HepG2 (cell line): ENCODE measurements around the gene MXRA7. TPM values are rescaled to one million over a fixed set of nuclear protein-coding genes. Genes with fewer than 3 reads are reported as not detected.

Experiments
- ARHGAP35 ChIP-seq: sonication (generic); formaldehyde crosslinking; IDR thresholded peaks from 2 replicates; pipeline ENCODE4 v1.9.0; 2022; ENCODE audit warnings: mild to moderate bottlenecking, inconsistent platforms, moderate library complexity, missing genetic modification reagents, borderline replicate concordance
- ARNT ChIP-seq: fragments of 450-650 bp; IDR thresholded peaks from 2 replicates; pipeline ENCODE4 v1.6.1; 2017
- CCDC6 ChIP-seq: sonication (generic); formaldehyde crosslinking; IDR thresholded peaks from 2 replicates; pipeline ENCODE4 v1.8.1; 2022; ENCODE audit warnings: mild to moderate bottlenecking, missing genetic modification reagents, moderate library complexity
- DRAP1 ChIP-seq: IDR thresholded peaks from 2 replicates; pipeline ENCODE4 v1.6.1; 2016; ENCODE audit warnings: missing genetic modification reagents, missing compliant biosample characterization
- FOXO4 ChIP-seq: sonication (generic); formaldehyde crosslinking; conservative IDR thresholded peaks from 2 replicates; pipeline ENCODE4 v1.8.1; 2023; ENCODE audit warnings: missing genetic modification reagents
- GMEB1 ChIP-seq: sonication (generic); formaldehyde crosslinking; IDR thresholded peaks from 2 replicates; pipeline ENCODE4 v1.5.1; 2020; ENCODE audit warnings: missing genetic modification reagents, mild to moderate bottlenecking, borderline replicate concordance
- HDAC6 ChIP-seq: fragments of 200-600 bp; sonication (generic); IDR thresholded peaks from 2 replicates; pipeline ENCODE4 v1.7.0; 2017; ENCODE audit warnings: mild to moderate bottlenecking, antibody characterized with exemption, low read length, low read depth
- HINFP ChIP-seq: sonication (generic); formaldehyde crosslinking; IDR thresholded peaks from 2 replicates; pipeline ENCODE4 v1.4.0; 2020; ENCODE audit warnings: low read depth, mild to moderate bottlenecking, missing genetic modification reagents
- MXD4 ChIP-seq: IDR thresholded peaks from 2 replicates; pipeline ENCODE4 v1.6.1; 2016; ENCODE audit warnings: mild to moderate bottlenecking, missing biosample characterization, missing genetic modification reagents
- NFYB ChIP-seq: sonication (generic); formaldehyde crosslinking; IDR thresholded peaks from 2 replicates; pipeline ENCODE4 v1.4.0; 2020; ENCODE audit warnings: missing genetic modification reagents
- NR2F6 ChIP-seq, 2 experiments: IDR thresholded peaks; 2 replicates each; pipeline ENCODE4 v1.6.1; 2016; ENCODE audit warnings: antibody characterized with exemption in 1 of 2, mild to moderate bottlenecking in 1 of 2
- POLR2AphosphoS2 ChIP-seq: IDR thresholded peaks from 2 replicates; pipeline ENCODE4 v1.6.1; 2011; ENCODE audit warnings: low read depth, low read length, improper control_type of control experiment
- PRMT3 ChIP-seq: sonication (generic); formaldehyde crosslinking; IDR thresholded peaks from 2 replicates; pipeline ENCODE4 v1.8.1; 2022; ENCODE audit warnings: low read depth, mild to moderate bottlenecking, moderate library complexity, missing genetic modification reagents, borderline replicate concordance
- RBFOX2 ChIP-seq: fragments of 200-400 bp; formaldehyde crosslinking; IDR thresholded peaks from 2 replicates; pipeline ENCODE4 v1.6.1; 2017; ENCODE audit warnings: low read depth, mild to moderate bottlenecking, low read length
- SAFB2 ChIP-seq: sonication (generic); formaldehyde crosslinking; IDR thresholded peaks from 2 replicates; pipeline ENCODE4 v1.5.1; 2020; ENCODE audit warnings: missing genetic modification reagents, low read depth, mild to moderate bottlenecking, borderline replicate concordance
- SP1 ChIP-seq, 2 experiments: fragments of 450-650 bp in 1 of 2; sonication (generic) in 1 of 2; formaldehyde crosslinking in 1 of 2; IDR thresholded peaks; 2 replicates each; pipeline versions ENCODE4 v1.4.0 to v1.6.1; 2016 to 2020; ENCODE audit warnings: missing genetic modification reagents in 1 of 2
- THAP7 ChIP-seq: sonication (generic); formaldehyde crosslinking; IDR thresholded peaks from 2 replicates; pipeline ENCODE4 v1.8.1; 2023; ENCODE audit warnings: mild to moderate bottlenecking, missing genetic modification reagents
- ZBTB26 ChIP-seq: IDR thresholded peaks from 2 replicates; pipeline ENCODE4 v1.6.1; 2016; ENCODE audit warnings: missing compliant biosample characterization, missing genetic modification reagents, borderline replicate concordance
- ZNF121 ChIP-seq: sonication (generic); formaldehyde crosslinking; IDR thresholded peaks from 2 replicates; pipeline ENCODE4 v1.5.0; 2020; ENCODE audit warnings: mild to moderate bottlenecking, missing genetic modification reagents
- ZNF138 ChIP-seq: sonication (generic); formaldehyde crosslinking; IDR thresholded peaks from 2 replicates; pipeline ENCODE4 v1.5.0; 2020; ENCODE audit warnings: mild to moderate bottlenecking, low read depth, missing genetic modification reagents
- ZNF496 ChIP-seq: sonication (generic); formaldehyde crosslinking; IDR thresholded peaks from 2 replicates; pipeline ENCODE4 v1.8.1; 2023; ENCODE audit warnings: mild to moderate bottlenecking, moderate library complexity, missing genetic modification reagents; ENCODE audit not compliant: insufficient replicate concordance
- ZNF615 ChIP-seq: sonication (generic); formaldehyde crosslinking; IDR thresholded peaks from 2 replicates; pipeline ENCODE4 v1.5.0; 2020; ENCODE audit warnings: mild to moderate bottlenecking, missing genetic modification reagents, borderline replicate concordance
- polyA plus RNA-seq, 8 experiments: library from polyadenylated mRNA; depleted of rRNA in 3 of 8; stranded (reverse) in 7 of 8; unstranded in 1 of 8; fragments of >200 nt; fragmentation: Illumina TruSeq in 4 of 8; extraction: Trizol in 4 of 8; gene quantifications; 2 replicates each; pipeline versions ENCODE4 v1.2.1 to v1.2.3, GENCODE V29; 2011 to 2016; ENCODE audit warnings: low read depth in 4 of 8, missing spikeins in 1 of 8, mixed read lengths in 1 of 8; ENCODE audit not compliant: insufficient read depth in 1 of 8
- total RNA-seq, 5 experiments: library from RNA; depleted of rRNA; stranded (reverse); fragments of >200 nt; fragmentation: Illumina TruSeq; extraction: Trizol; gene quantifications; 2 replicates each; pipeline ENCODE4 v1.2.3, GENCODE V29; 2016; ENCODE audit warnings: low read depth in 1 of 5

MXRA7 gene
- total and polyA plus RNA-seq, 2 of the 13 experiments (the other 11 are each of a cell fraction or from before 2014, with no cell fraction given), result 44.8 to 112 TPM

- TF ChIP-seq DRAP1 (CRISPR knock-in tag) (no peak), RBFOX2 (no peak), ZNF496 (CRISPR knock-in tag) (no peak), POLR2AphosphoS2 (no peak), PRMT3 (CRISPR knock-in tag) (no peak), HINFP (CRISPR knock-in tag) (no peak), NFYB (CRISPR knock-in tag) (no peak), MXD4 (CRISPR knock-in tag) (peak; percentile 62; the same call in 1 of the 2 replicates), NR2F6 (IDR thresholded peaks at IDR 0.05) (no peak), NR2F6 (CRISPR knock-in tag; IDR thresholded peaks at IDR 0.05) (no peak), ARNT (no peak), ZNF121 (no peak), ZNF615 (CRISPR knock-in tag) (no peak), HDAC6 (no peak), THAP7 (CRISPR knock-in tag) (no peak), SP1 (IDR thresholded peaks at IDR 0.05) (no peak), SP1 (CRISPR knock-in tag; IDR thresholded peaks at IDR 0.05) (no peak), SAFB2 (CRISPR knock-in tag) (no peak; the same call in 1 of the 2 replicates), ARHGAP35 (CRISPR knock-in tag) (no peak), GMEB1 (no peak), CCDC6 (CRISPR knock-in tag) (no peak), ZNF138 (CRISPR knock-in tag) (no peak), FOXO4 (CRISPR knock-in tag) (no peak; the same call in 1 of the 2 replicates), ZBTB26 (CRISPR knock-in tag) (no peak)
Measured at GRCh38 chr17:76725580-76726230, 14.9 kb upstream of the MXRA7 start (continued).
